Prostate gland (tissue), 2 donors: ENCODE data around the gene C1QL2.

Source experiments
- CTCF ChIP-seq, 4 experiments: fragments of 200-600 bp in 2 of 4; fragments of 450-650 bp in 2 of 4; sonication (generic) in 2 of 4; IDR thresholded peaks; 1 replicate in 3 of 4; 2 replicates in 1 of 4; pipeline ENCODE4 v1.5.1; 2016 to 2019; ENCODE audit warnings: antibody characterized with exemption in 4 of 4, mild to moderate bottlenecking in 2 of 4, moderate library complexity in 2 of 4
- POLR2A ChIP-seq: fragments of 450-650 bp; IDR thresholded peaks from one replicate; pipeline ENCODE4 v1.6.1; 2016; ENCODE audit warnings: antibody characterized with exemption, mild to moderate bottlenecking
- POLR2AphosphoS5 ChIP-seq: sonication (generic); formaldehyde crosslinking; IDR thresholded peaks from one replicate; pipeline ENCODE4 v1.6.1; 2017; ENCODE audit warnings: antibody characterized with exemption

DNA sequence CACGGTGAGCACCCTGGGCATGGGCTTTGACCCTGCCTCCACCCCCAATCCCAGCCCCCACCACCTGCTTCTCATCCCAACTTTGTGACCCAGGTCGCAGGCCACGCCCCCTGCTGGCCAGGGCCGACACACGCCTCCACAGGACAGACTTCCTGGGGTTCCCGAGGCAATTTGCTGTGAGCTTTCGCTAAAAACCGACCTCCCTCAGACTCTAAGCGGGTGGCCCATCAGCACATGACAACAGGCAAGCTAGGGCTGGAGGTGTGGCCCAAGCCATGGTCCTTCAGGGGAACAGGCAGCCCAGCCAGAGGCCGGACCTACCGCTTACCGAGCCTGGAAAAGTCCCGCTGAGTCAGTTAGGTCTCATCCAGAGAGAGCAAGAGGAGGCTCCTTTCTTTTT is 31.9 kb downstream of the C1QL2 start:
- TF ChIP-seq POLR2A (no peak), CTCF (IDR thresholded peaks at IDR 0.05) (peak in 1 of 4 experiments; percentile 17), POLR2AphosphoS5 (no peak)
